ENCODE data around the gene NTNG1. TPM values are rescaled to one million over a fixed set of nuclear protein-coding genes. Genes with fewer than 3 reads are reported as not detected.

The NTNG1 gene
- total RNA-seq, 1 experiment from 2014 or later: 2.3 TPM

DNA sequence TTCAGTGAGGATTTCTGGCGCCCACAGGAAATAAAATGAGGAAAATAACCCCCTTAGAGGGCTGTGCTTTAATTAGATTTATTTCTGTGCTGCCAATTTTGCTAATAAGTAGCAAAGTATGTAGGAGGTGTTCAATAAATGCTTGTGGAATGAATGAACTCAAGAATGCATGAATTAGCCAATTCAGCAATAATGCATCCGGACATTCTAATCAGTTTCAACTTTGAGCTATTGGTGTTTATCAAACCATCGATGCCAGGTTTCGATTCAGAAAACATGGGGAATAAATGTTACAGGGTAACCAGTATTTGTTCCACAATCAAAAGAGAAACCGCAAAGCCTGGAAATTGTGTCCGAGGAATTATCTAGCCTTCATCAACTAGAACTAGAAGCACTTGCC lies 353.2 kb downstream of the NTNG1 start (continued):
- TF ChIP-seq, protein P1, sequence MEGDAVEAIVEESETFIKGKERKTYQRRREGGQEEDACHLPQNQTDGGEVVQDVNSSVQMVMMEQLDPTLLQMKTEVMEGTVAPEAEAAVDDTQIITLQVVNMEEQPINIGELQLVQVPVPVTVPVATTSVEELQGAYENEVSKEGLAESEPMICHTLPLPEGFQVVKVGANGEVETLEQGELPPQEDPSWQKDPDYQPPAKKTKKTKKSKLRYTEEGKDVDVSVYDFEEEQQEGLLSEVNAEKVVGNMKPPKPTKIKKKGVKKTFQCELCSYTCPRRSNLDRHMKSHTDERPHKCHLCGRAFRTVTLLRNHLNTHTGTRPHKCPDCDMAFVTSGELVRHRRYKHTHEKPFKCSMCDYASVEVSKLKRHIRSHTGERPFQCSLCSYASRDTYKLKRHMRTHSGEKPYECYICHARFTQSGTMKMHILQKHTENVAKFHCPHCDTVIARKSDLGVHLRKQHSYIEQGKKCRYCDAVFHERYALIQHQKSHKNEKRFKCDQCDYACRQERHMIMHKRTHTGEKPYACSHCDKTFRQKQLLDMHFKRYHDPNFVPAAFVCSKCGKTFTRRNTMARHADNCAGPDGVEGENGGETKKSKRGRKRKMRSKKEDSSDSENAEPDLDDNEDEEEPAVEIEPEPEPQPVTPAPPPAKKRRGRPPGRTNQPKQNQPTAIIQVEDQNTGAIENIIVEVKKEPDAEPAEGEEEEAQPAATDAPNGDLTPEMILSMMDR (IDR thresholded peaks at IDR 0.05): no peak
- no peak for TF ChIP-seq NR3C1 (CRISPR knock-in tag; conservative IDR thresholded peaks at IDR 0.05; ENCODE audit: low read depth)

DNA sequence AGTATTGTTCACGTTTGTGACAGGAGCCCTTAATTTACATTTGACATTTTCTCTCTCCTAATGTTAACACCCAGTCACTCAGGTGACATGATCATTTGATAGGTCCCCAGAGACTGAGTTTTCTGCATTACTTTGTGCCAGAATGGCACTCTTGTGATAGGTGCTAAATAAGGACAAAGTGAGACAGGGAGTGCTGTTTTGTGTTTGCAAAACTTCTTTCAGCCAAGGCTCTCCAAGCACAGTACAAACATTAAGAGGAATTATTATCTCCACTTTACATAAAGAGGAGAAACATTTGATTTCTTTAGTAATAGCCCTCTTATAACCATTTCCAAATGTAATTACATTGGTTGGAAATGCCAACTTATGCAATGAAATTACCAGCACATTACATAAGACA lies 355.2 kb downstream of the NTNG1 start:
- H3K9me3 Mint-ChIP-seq: no peaks in the 10 kb centered on the region
- ATAC-seq: no peak

More for the DNA sequence above, 355.2 kb downstream of the NTNG1 start:
- TF ChIP-seq, protein P2, sequence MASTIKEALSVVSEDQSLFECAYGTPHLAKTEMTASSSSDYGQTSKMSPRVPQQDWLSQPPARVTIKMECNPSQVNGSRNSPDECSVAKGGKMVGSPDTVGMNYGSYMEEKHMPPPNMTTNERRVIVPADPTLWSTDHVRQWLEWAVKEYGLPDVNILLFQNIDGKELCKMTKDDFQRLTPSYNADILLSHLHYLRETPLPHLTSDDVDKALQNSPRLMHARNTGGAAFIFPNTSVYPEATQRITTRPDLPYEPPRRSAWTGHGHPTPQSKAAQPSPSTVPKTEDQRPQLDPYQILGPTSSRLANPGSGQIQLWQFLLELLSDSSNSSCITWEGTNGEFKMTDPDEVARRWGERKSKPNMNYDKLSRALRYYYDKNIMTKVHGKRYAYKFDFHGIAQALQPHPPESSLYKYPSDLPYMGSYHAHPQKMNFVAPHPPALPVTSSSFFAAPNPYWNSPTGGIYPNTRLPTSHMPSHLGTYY (CRISPR knock-in tag; IDR thresholded peaks at IDR 0.05): no peak
- TF ChIP-seq, protein P3, sequence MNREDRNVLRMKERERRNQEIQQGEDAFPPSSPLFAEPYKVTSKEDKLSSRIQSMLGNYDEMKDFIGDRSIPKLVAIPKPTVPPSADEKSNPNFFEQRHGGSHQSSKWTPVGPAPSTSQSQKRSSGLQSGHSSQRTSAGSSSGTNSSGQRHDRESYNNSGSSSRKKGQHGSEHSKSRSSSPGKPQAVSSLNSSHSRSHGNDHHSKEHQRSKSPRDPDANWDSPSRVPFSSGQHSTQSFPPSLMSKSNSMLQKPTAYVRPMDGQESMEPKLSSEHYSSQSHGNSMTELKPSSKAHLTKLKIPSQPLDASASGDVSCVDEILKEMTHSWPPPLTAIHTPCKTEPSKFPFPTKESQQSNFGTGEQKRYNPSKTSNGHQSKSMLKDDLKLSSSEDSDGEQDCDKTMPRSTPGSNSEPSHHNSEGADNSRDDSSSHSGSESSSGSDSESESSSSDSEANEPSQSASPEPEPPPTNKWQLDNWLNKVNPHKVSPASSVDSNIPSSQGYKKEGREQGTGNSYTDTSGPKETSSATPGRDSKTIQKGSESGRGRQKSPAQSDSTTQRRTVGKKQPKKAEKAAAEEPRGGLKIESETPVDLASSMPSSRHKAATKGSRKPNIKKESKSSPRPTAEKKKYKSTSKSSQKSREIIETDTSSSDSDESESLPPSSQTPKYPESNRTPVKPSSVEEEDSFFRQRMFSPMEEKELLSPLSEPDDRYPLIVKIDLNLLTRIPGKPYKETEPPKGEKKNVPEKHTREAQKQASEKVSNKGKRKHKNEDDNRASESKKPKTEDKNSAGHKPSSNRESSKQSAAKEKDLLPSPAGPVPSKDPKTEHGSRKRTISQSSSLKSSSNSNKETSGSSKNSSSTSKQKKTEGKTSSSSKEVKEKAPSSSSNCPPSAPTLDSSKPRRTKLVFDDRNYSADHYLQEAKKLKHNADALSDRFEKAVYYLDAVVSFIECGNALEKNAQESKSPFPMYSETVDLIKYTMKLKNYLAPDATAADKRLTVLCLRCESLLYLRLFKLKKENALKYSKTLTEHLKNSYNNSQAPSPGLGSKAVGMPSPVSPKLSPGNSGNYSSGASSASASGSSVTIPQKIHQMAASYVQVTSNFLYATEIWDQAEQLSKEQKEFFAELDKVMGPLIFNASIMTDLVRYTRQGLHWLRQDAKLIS (CRISPR knock-in tag; IDR thresholded peaks at IDR 0.05; ENCODE audit: borderline replicate concordance): no peak
- TF ChIP-seq PRRX2 (CRISPR knock-in tag; IDR thresholded peaks at IDR 0.05): no peak
- no peak for TF ChIP-seq ZBTB21 (CRISPR knock-in tag; IDR thresholded peaks at IDR 0.05; ENCODE audit: borderline replicate concordance)
- TF ChIP-seq TEAD4 (CRISPR knock-in tag; IDR thresholded peaks at IDR 0.05): no peak
- TF ChIP-seq, protein P4, sequence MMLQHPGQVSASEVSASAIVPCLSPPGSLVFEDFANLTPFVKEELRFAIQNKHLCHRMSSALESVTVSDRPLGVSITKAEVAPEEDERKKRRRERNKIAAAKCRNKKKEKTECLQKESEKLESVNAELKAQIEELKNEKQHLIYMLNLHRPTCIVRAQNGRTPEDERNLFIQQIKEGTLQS (CRISPR knock-in tag; conservative IDR thresholded peaks at IDR 0.05): no peak
- TF ChIP-seq ZNF138 (CRISPR knock-in tag; conservative IDR thresholded peaks at IDR 0.05): no peak
- TF ChIP-seq, protein P5, sequence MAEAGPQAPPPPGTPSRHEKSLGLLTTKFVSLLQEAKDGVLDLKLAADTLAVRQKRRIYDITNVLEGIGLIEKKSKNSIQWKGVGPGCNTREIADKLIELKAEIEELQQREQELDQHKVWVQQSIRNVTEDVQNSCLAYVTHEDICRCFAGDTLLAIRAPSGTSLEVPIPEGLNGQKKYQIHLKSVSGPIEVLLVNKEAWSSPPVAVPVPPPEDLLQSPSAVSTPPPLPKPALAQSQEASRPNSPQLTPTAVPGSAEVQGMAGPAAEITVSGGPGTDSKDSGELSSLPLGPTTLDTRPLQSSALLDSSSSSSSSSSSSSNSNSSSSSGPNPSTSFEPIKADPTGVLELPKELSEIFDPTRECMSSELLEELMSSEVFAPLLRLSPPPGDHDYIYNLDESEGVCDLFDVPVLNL (CRISPR knock-in tag; IDR thresholded peaks at IDR 0.05; ENCODE audit: borderline replicate concordance, low read depth): no peak
- no peak for TF ChIP-seq OVOL2 (CRISPR knock-in tag; IDR thresholded peaks at IDR 0.05; ENCODE audit: borderline replicate concordance)
- TF ChIP-seq TP53 (CRISPR knock-in tag; IDR thresholded peaks at IDR 0.05): no peak
- TF ChIP-seq, protein P6, sequence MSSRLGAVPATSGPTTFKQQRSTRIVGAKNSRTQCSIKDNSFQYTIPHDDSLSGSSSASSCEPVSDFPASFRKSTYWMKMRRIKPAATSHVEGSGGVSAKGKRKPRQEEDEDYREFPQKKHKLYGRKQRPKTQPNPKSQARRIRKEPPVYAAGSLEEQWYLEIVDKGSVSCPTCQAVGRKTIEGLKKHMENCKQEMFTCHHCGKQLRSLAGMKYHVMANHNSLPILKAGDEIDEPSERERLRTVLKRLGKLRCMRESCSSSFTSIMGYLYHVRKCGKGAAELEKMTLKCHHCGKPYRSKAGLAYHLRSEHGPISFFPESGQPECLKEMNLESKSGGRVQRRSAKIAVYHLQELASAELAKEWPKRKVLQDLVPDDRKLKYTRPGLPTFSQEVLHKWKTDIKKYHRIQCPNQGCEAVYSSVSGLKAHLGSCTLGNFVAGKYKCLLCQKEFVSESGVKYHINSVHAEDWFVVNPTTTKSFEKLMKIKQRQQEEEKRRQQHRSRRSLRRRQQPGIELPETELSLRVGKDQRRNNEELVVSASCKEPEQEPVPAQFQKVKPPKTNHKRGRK (CRISPR knock-in tag; IDR thresholded peaks at IDR 0.05; ENCODE audit: borderline replicate concordance): no peak
- no peak for TF ChIP-seq GRHL2 (CRISPR knock-in tag; IDR thresholded peaks at IDR 0.05; ENCODE audit: insufficient replicate concordance, severe bottlenecking)
- TF ChIP-seq, protein P7, sequence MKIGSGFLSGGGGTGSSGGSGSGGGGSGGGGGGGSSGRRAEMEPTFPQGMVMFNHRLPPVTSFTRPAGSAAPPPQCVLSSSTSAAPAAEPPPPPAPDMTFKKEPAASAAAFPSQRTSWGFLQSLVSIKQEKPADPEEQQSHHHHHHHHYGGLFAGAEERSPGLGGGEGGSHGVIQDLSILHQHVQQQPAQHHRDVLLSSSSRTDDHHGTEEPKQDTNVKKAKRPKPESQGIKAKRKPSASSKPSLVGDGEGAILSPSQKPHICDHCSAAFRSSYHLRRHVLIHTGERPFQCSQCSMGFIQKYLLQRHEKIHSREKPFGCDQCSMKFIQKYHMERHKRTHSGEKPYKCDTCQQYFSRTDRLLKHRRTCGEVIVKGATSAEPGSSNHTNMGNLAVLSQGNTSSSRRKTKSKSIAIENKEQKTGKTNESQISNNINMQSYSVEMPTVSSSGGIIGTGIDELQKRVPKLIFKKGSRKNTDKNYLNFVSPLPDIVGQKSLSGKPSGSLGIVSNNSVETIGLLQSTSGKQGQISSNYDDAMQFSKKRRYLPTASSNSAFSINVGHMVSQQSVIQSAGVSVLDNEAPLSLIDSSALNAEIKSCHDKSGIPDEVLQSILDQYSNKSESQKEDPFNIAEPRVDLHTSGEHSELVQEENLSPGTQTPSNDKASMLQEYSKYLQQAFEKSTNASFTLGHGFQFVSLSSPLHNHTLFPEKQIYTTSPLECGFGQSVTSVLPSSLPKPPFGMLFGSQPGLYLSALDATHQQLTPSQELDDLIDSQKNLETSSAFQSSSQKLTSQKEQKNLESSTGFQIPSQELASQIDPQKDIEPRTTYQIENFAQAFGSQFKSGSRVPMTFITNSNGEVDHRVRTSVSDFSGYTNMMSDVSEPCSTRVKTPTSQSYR (CRISPR knock-in tag; IDR thresholded peaks at IDR 0.05): no peak
- no peak for TF ChIP-seq CREM (CRISPR knock-in tag; IDR thresholded peaks at IDR 0.05)
- TF ChIP-seq, protein P8, sequence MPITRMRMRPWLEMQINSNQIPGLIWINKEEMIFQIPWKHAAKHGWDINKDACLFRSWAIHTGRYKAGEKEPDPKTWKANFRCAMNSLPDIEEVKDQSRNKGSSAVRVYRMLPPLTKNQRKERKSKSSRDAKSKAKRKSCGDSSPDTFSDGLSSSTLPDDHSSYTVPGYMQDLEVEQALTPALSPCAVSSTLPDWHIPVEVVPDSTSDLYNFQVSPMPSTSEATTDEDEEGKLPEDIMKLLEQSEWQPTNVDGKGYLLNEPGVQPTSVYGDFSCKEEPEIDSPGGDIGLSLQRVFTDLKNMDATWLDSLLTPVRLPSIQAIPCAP (CRISPR knock-in tag; IDR thresholded peaks at IDR 0.05): no peak
- DNase-seq (ENCODE audit: low spot score): no peak
- Mint-ChIP-seq H3K4me3 (no peak overlapping the region), H3K27me3 (ENCODE audit: low read depth) (no peaks in the 10 kb centered on the region; the same call in 1 of the 2 replicates), H3K36me3 (no peaks in the 10 kb centered on the region), H3K4me1 (no peaks in the 10 kb centered on the region), H3K27ac (no peak overlapping the region)
- ChIA-PET POLR2A (no interaction called here), CTCF (interaction anchor here (1.2 kb wide), 2 partner anchors 33 to 64 kb away, joined by 3 read pairs; no protein-coding TSS in a partner anchor)

Measured in WTC11 (cell line).